Prostate gland (tissue), 2 donors: ENCODE measurements around the gene MUC13. TPM values are rescaled to one million over a fixed set of nuclear protein-coding genes. Genes with fewer than 3 reads are reported as not detected.
A peak's percentile ranks its signal among the peaks of the same experiment; 100 is the strongest.

Experiments used
- DNase-seq: peaks from one replicate; pipeline ENCODE4 v3.0.0-alpha.2; 2019; ENCODE audit warnings: low spot score
- H3K27ac ChIP-seq, 2 donors: fragments of 200-600 bp; sonication (generic); 2 replicates each; pipeline ENCODE4 v1.5.1; 2017 to 2019
- H3K27me3 ChIP-seq: fragments of 200-600 bp; sonication (generic); replicated peaks from 2 replicates; pipeline ENCODE4 v1.5.1; 2019; ENCODE audit not compliant: insufficient read depth
- H3K36me3 ChIP-seq, 2 donors: fragments of 200-600 bp; sonication (generic); 1 replicate in 1 of 2; 2 replicates in 1 of 2; pipeline versions ENCODE4 v1.5.1 to v1.8.1; 2017 to 2019
- H3K4me1 ChIP-seq: fragments of 200-600 bp; sonication (generic); replicated peaks from 2 replicates; pipeline ENCODE4 v1.5.1; 2019
- H3K4me3 ChIP-seq, 2 donors: fragments of 200-600 bp; sonication (generic); 2 replicates each; pipeline ENCODE4 v1.5.1; 2017 to 2019
- H3K9me3 ChIP-seq: fragments of 200-600 bp; sonication (generic); 2 replicates; pipeline ENCODE4 v1.5.1; 2017
- POLR2A ChIP-seq: fragments of 450-650 bp; IDR thresholded peaks from one replicate; pipeline ENCODE4 v1.6.1; 2016; ENCODE audit warnings: antibody characterized with exemption, mild to moderate bottlenecking
- POLR2AphosphoS5 ChIP-seq: sonication (generic); formaldehyde crosslinking; IDR thresholded peaks from one replicate; pipeline ENCODE4 v1.6.1; 2017; ENCODE audit warnings: antibody characterized with exemption
- whole genome bisulfite sequencing: methylation state at CpG from one replicate; pipeline ENCODE4 v1.1.5; 2018; 5-methylcytosine and 5-hydroxymethylcytosine counted together
- intact Hi-C: fragments of 100-400 bp; cut with DNase I; formaldehyde crosslinking; loops from one replicate; pipeline ENCODE4 v1.14.2; 2022
- total RNA-seq, 2 donors: library from RNA; depleted of rRNA; stranded (reverse); fragments of >200 nt; gene quantifications; one replicate each; pipeline ENCODE4 v1.1.0, GENCODE V29; 2016
- TF ChIP-seq, protein P1 (sequence below), 4 experiments: fragments of 200-600 bp in 2 of 4; fragments of 450-650 bp in 2 of 4; sonication (generic) in 2 of 4; IDR thresholded peaks; 1 replicate in 3 of 4; 2 replicates in 1 of 4; pipeline ENCODE4 v1.5.1; 2016 to 2019; ENCODE audit warnings: antibody characterized with exemption in 4 of 4, mild to moderate bottlenecking in 2 of 4, moderate library complexity in 2 of 4

The MUC13 gene
- total RNA-seq, 2 donors from 2014 or later = 1.3 to 1.5 TPM

DNA sequence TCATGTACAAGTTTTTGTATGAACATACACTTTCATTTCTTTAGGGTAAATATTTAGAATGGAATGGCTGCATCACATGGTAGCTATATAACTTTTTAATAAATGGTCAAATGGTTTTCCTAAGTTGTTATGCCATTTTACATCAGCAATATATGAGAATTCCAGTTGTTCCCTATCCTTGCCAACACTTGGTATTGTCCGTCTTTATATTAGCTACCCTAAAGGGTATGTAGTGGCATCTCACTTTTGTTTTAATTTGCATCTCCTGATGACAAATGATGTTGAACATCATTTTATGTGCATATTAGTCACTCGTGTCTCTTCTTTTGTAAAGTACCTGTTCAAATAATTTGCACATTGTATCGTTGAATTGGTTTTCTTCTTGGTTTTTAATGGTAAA is 2.5 kb upstream of the MUC13 start:
- DNase-seq = no peak
- Histone ChIP-seq H3K36me3 (no peaks in the 10 kb centered on the region), H3K27ac (no peak overlapping the region), H3K9me3 (no peaks in the 10 kb centered on the region), H3K27me3 (no peaks in the 10 kb centered on the region), H3K4me1 (no peaks in the 10 kb centered on the region), H3K4me3 (no peak overlapping the region)
- intact Hi-C loops = no loop called here
- TF ChIP-seq POLR2AphosphoS5 (no peak), POLR2A (no peak)
- TF ChIP-seq, protein P1, sequence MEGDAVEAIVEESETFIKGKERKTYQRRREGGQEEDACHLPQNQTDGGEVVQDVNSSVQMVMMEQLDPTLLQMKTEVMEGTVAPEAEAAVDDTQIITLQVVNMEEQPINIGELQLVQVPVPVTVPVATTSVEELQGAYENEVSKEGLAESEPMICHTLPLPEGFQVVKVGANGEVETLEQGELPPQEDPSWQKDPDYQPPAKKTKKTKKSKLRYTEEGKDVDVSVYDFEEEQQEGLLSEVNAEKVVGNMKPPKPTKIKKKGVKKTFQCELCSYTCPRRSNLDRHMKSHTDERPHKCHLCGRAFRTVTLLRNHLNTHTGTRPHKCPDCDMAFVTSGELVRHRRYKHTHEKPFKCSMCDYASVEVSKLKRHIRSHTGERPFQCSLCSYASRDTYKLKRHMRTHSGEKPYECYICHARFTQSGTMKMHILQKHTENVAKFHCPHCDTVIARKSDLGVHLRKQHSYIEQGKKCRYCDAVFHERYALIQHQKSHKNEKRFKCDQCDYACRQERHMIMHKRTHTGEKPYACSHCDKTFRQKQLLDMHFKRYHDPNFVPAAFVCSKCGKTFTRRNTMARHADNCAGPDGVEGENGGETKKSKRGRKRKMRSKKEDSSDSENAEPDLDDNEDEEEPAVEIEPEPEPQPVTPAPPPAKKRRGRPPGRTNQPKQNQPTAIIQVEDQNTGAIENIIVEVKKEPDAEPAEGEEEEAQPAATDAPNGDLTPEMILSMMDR (IDR thresholded peaks at IDR 0.05) = no peak
- WGBS = 96% methylated on average over 3 of the region's 3 CpGs

GRCh38 chr3:124935794-124936542 is 1.4 kb upstream of the MUC13 start:
- no peak overlapping the region for H3K4me3 ChIP-seq
- WGBS = 53% methylated on average over 5 of the region's 5 CpGs
- no peak for DNase-seq
- H3K4me1 ChIP-seq = no peaks in the 10 kb centered on the region
- no peaks in the 10 kb centered on the region for H3K27me3 ChIP-seq
- TF ChIP-seq POLR2AphosphoS5 = no peak
- TF ChIP-seq POLR2A = no peak
- TF ChIP-seq, protein P1 (IDR thresholded peaks at IDR 0.05) = no peak
- no peaks in the 10 kb centered on the region for H3K9me3 ChIP-seq
- H3K27ac ChIP-seq = no peak overlapping the region
- H3K36me3 ChIP-seq = no peaks in the 10 kb centered on the region
- intact Hi-C loops = no loop called here

- H3K4me1 ChIP-seq = no peaks in the 10 kb centered on the region
- H3K4me3 ChIP-seq = no peak overlapping the region
- intact Hi-C loops = no loop called here
- DNase-seq = no peak
- no peak overlapping the region for H3K27ac ChIP-seq
- no peaks in the 10 kb centered on the region for H3K27me3 ChIP-seq
- no peak for TF ChIP-seq POLR2A
- TF ChIP-seq, protein P1 (IDR thresholded peaks at IDR 0.05) = no peak
- no peak for TF ChIP-seq POLR2AphosphoS5
- no peaks in the 10 kb centered on the region for H3K36me3 ChIP-seq
- no peaks in the 10 kb centered on the region for H3K9me3 ChIP-seq
Measured at GRCh38 chr3:124935264-124935663, 713 bp upstream of the MUC13 start.

GRCh38 chr3:124928333-124929202 is 6.0 kb downstream of the MUC13 start:
- Histone ChIP-seq H3K4me1 (no peaks in the 10 kb centered on the region), H3K36me3 (no peaks in the 10 kb centered on the region), H3K27ac (no peak overlapping the region), H3K9me3 (no peaks in the 10 kb centered on the region), H3K4me3 (no peak overlapping the region), H3K27me3 (no peaks in the 10 kb centered on the region)
- TF ChIP-seq POLR2AphosphoS5 = peak; percentile 41
- TF ChIP-seq, protein P1 (IDR thresholded peaks at IDR 0.05) = peak; percentile 38 to 76 (median 70)
- TF ChIP-seq POLR2A = no peak
- intact Hi-C loops = loop anchor here (2.0 to 10.0 kb wide), 5 partner anchors 69 to 659 kb away; no protein-coding TSS in a partner anchor
- 39% methylated on average over 4 of the region's 4 CpGs for WGBS
- DNase-seq = peak; percentile 71
